ENCODE results near the gene OR5M11. TPM values are rescaled to one million over a fixed set of nuclear protein-coding genes. Genes with fewer than 3 reads are reported as not detected.
A peak's percentile ranks its signal among the peaks of the same experiment; 100 is the strongest.

Gene OR5M11
- total and polyA plus RNA-seq, 2 donors from 2014 or later: not detected

- intact Hi-C loops (cut with DNase I): no loop called here
- FAIRE-seq (no peak), DNase-seq (no peak)
Measured at GRCh38 chr11:56522008-56522407, 21.0 kb downstream of the OR5M11 start.

GRCh38 chr11:56513280-56513679, 29.8 kb downstream of the OR5M11 start:
- Histone ChIP-seq H3K4me3 (ENCODE audit: low read length in 3 of 3) (no peak overlapping the region), H3K9ac (ENCODE audit: low read length in 3 of 3) (no peak overlapping the region), H3K27me3 (ENCODE audit: control insufficient read depth, insufficient read depth, low read length) (no peaks in the 10 kb centered on the region), H3K27ac (ENCODE audit: low read depth in 2 of 2, low read length in 2 of 2) (no peak overlapping the region), H3K9me3 (ENCODE audit: control insufficient read depth in 2 of 3, insufficient read depth in 1 of 3, low read length in 3 of 3) (no peaks in the 10 kb centered on the region), H3K4me1 (ENCODE audit: control insufficient read depth in 2 of 3, insufficient read depth in 2 of 3, low read depth in 1 of 3, low read length in 3 of 3) (no peaks in the 10 kb centered on the region), H3K36me3 (ENCODE audit: control insufficient read depth in 2 of 3, insufficient read depth in 3 of 3, low read length in 3 of 3) (no peaks in the 10 kb centered on the region)
- FAIRE-seq (no peak), DNase-seq (no peak)
- intact Hi-C loops (cut with DNase I): no loop called here
- TF ChIP-seq, protein P1, sequence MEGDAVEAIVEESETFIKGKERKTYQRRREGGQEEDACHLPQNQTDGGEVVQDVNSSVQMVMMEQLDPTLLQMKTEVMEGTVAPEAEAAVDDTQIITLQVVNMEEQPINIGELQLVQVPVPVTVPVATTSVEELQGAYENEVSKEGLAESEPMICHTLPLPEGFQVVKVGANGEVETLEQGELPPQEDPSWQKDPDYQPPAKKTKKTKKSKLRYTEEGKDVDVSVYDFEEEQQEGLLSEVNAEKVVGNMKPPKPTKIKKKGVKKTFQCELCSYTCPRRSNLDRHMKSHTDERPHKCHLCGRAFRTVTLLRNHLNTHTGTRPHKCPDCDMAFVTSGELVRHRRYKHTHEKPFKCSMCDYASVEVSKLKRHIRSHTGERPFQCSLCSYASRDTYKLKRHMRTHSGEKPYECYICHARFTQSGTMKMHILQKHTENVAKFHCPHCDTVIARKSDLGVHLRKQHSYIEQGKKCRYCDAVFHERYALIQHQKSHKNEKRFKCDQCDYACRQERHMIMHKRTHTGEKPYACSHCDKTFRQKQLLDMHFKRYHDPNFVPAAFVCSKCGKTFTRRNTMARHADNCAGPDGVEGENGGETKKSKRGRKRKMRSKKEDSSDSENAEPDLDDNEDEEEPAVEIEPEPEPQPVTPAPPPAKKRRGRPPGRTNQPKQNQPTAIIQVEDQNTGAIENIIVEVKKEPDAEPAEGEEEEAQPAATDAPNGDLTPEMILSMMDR (IDR thresholded peaks at IDR 0.05; ENCODE audit: borderline replicate concordance, extremely low read depth, insufficient read depth): no peak

More at GRCh38 chr11:56522008-56522407, 21.0 kb downstream of the OR5M11 start:
- Histone ChIP-seq H3K9ac (ENCODE audit: low read length in 3 of 3) (no peak overlapping the region), H3K27ac (ENCODE audit: low read depth in 2 of 2, low read length in 2 of 2) (no peak overlapping the region), H3K4me1 (ENCODE audit: control insufficient read depth in 2 of 3, insufficient read depth in 2 of 3, low read depth in 1 of 3, low read length in 3 of 3) (no peaks in the 10 kb centered on the region), H3K27me3 (ENCODE audit: control insufficient read depth, insufficient read depth, low read length) (no peaks in the 10 kb centered on the region), H3K9me3 (ENCODE audit: control insufficient read depth in 2 of 3, insufficient read depth in 1 of 3, low read length in 3 of 3) (no peaks in the 10 kb centered on the region), H3K36me3 (ENCODE audit: control insufficient read depth in 2 of 3, insufficient read depth in 3 of 3, low read length in 3 of 3) (no peaks in the 10 kb centered on the region), H3K4me3 (ENCODE audit: low read length in 3 of 3) (no peak overlapping the region)
- TF ChIP-seq, protein P1 (IDR thresholded peaks at IDR 0.05; ENCODE audit: borderline replicate concordance, extremely low read depth, insufficient read depth): no peak

DNA sequence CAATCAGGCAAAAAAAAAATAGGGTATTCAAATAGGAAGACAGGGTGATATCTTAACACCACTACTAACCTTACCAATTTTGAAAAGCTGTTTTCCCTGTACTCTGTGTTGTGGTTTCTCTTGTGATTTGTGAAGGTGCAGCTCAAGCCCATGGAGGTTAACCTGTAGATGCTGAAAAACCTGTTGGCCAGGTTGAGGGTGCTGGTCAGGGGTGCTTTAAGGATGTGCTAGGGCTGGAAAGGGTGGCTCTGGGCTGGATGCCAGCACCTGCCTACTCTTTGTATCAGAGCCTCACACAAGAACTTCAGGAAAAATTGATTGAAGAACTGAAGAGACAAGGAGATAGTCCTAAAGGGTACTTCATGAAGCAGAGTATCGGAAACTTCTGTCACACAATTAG, 33.6 kb downstream of the OR5M11 start:
- intact Hi-C loops (cut with DNase I): no loop called here
- TF ChIP-seq, protein P1 (IDR thresholded peaks at IDR 0.05; ENCODE audit: borderline replicate concordance, extremely low read depth, insufficient read depth): no peak
- no peak for DNase-seq
- Histone ChIP-seq H3K4me1 (ENCODE audit: control insufficient read depth in 2 of 3, insufficient read depth in 2 of 3, low read depth in 1 of 3, low read length in 3 of 3) (no peaks in the 10 kb centered on the region), H3K27me3 (ENCODE audit: control insufficient read depth, insufficient read depth, low read length) (no peaks in the 10 kb centered on the region), H3K4me3 (ENCODE audit: low read length in 3 of 3) (no peak overlapping the region), H3K36me3 (ENCODE audit: control insufficient read depth in 2 of 3, insufficient read depth in 3 of 3, low read length in 3 of 3) (no peaks in the 10 kb centered on the region), H3K9me3 (ENCODE audit: control insufficient read depth in 2 of 3, insufficient read depth in 1 of 3, low read length in 3 of 3) (no peaks in the 10 kb centered on the region), H3K9ac (ENCODE audit: low read length in 3 of 3) (no peak overlapping the region), H3K27ac (ENCODE audit: low read depth in 2 of 2, low read length in 2 of 2) (no peak overlapping the region)
- no peak for FAIRE-seq

- Histone ChIP-seq H3K4me1 (ENCODE audit: control insufficient read depth in 2 of 3, insufficient read depth in 2 of 3, low read depth in 1 of 3, low read length in 3 of 3) (no peaks in the 10 kb centered on the region), H3K4me3 (ENCODE audit: low read length in 3 of 3) (no peak overlapping the region), H3K9me3 (ENCODE audit: control insufficient read depth in 2 of 3, insufficient read depth in 1 of 3, low read length in 3 of 3) (no peaks in the 10 kb centered on the region), H3K27ac (ENCODE audit: low read depth in 2 of 2, low read length in 2 of 2) (no peak overlapping the region), H3K9ac (ENCODE audit: low read length in 3 of 3) (no peak overlapping the region), H3K27me3 (ENCODE audit: control insufficient read depth, insufficient read depth, low read length) (no peaks in the 10 kb centered on the region), H3K36me3 (ENCODE audit: control insufficient read depth in 2 of 3, insufficient read depth in 3 of 3, low read length in 3 of 3) (no peaks in the 10 kb centered on the region)
- TF ChIP-seq, protein P1 (IDR thresholded peaks at IDR 0.05; ENCODE audit: borderline replicate concordance, extremely low read depth, insufficient read depth): no peak
- intact Hi-C loops (cut with DNase I): no loop called here
- FAIRE-seq (no peak), DNase-seq (peak in 1 of 5 donors; percentile 70)
Measured at GRCh38 chr11:56497010-56497409, 46.0 kb downstream of the OR5M11 start.

All from kidney (tissue), 14 donors.